Mammary epithelial cell (primary cell): Measurements from ENCODE around the gene AUTS2.

Experiments
- CTCF ChIP-seq, 2 donors: IDR thresholded peaks in 1 of 2; conservative IDR thresholded peaks in 1 of 2; 2 replicates each; pipeline ENCODE4 v1.5.1; 2011 to 2012; ENCODE audit warnings: inconsistent platforms in 2 of 2, low read length in 2 of 2, mild to moderate bottlenecking in 2 of 2, control low read depth in 1 of 2, low read depth in 1 of 2; ENCODE audit not compliant: insufficient read depth in 1 of 2; ENCODE audit errors: extremely low read depth in 1 of 2
- EZH2 ChIP-seq: IDR thresholded peaks from 2 replicates; pipeline ENCODE4 v1.6.1; 2012; ENCODE audit warnings: low read length, inconsistent platforms, borderline replicate concordance

GRCh38 chr7:69622014-69622835 lies 23.9 kb downstream of the AUTS2 start:
- TF ChIP-seq CTCF (conservative IDR thresholded peaks at IDR 0.05 in 1 of 2, IDR thresholded peaks at IDR 0.05 in 1 of 2; ENCODE audit: extremely low read depth in 1 of 2, insufficient read depth in 1 of 2, low read depth in 1 of 2, low read length in 2 of 2) = no peak
- no peak for TF ChIP-seq EZH2
